ENCODE results near the gene TMEM132E.

DNA sequence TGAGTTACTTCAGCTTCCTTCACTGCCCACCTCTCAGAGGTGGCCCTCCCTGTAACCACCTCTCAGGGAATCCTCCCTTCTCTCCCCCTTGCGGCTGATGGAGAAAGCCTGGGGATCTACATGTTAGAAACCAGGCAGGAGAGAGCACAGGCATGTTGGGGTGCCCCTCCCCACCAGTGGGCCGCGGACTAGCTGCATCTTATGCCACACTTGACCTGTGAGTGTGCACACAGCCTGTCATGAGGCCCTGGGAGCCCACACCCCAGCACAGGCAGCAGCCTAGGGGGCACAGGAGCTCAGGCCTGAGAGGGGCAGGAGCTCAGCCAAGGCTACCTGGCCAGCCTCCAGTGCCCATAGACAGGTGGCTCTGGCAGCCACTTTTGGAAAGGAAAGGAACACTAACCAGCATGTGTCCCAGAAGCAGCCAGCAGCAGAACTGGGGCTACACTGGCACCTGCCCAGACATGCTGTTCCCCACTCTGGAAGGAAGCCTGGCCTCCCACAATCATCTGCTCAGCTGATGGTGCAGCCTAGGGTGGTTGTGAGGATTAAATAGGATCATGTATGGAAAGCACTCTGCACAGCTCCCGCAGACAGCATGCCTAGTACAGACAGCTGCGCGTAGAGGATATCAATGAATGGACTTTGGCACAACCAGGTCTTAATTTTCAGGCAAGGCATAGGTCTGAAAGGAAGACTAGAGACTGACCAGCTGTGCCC lies 60.5 kb downstream of the TMEM132E start:
- TF ChIP-seq ZNF70 (CRISPR knock-in tag; IDR thresholded peaks at IDR 0.05), result no peak
- TF ChIP-seq, protein P1, sequence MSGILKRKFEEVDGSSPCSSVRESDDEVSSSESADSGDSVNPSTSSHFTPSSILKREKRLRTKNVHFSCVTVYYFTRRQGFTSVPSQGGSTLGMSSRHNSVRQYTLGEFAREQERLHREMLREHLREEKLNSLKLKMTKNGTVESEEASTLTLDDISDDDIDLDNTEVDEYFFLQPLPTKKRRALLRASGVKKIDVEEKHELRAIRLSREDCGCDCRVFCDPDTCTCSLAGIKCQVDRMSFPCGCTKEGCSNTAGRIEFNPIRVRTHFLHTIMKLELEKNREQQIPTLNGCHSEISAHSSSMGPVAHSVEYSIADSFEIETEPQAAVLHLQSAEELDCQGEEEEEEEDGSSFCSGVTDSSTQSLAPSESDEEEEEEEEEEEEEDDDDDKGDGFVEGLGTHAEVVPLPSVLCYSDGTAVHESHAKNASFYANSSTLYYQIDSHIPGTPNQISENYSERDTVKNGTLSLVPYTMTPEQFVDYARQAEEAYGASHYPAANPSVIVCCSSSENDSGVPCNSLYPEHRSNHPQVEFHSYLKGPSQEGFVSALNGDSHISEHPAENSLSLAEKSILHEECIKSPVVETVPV (CRISPR knock-in tag; IDR thresholded peaks at IDR 0.05), result no peak
- no peak for TF ChIP-seq ARNTL (CRISPR knock-in tag; IDR thresholded peaks at IDR 0.05; ENCODE audit: borderline replicate concordance, low read depth)
- TF ChIP-seq, protein P2, sequence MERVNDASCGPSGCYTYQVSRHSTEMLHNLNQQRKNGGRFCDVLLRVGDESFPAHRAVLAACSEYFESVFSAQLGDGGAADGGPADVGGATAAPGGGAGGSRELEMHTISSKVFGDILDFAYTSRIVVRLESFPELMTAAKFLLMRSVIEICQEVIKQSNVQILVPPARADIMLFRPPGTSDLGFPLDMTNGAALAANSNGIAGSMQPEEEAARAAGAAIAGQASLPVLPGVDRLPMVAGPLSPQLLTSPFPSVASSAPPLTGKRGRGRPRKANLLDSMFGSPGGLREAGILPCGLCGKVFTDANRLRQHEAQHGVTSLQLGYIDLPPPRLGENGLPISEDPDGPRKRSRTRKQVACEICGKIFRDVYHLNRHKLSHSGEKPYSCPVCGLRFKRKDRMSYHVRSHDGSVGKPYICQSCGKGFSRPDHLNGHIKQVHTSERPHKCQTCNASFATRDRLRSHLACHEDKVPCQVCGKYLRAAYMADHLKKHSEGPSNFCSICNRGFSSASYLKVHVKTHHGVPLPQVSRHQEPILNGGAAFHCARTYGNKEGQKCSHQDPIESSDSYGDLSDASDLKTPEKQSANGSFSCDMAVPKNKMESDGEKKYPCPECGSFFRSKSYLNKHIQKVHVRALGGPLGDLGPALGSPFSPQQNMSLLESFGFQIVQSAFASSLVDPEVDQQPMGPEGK (CRISPR knock-in tag; IDR thresholded peaks at IDR 0.05; ENCODE audit: borderline replicate concordance), result no peak
- TF ChIP-seq ZFP30 (CRISPR knock-in tag; IDR thresholded peaks at IDR 0.05), result no peak
- TF ChIP-seq, protein P3, sequence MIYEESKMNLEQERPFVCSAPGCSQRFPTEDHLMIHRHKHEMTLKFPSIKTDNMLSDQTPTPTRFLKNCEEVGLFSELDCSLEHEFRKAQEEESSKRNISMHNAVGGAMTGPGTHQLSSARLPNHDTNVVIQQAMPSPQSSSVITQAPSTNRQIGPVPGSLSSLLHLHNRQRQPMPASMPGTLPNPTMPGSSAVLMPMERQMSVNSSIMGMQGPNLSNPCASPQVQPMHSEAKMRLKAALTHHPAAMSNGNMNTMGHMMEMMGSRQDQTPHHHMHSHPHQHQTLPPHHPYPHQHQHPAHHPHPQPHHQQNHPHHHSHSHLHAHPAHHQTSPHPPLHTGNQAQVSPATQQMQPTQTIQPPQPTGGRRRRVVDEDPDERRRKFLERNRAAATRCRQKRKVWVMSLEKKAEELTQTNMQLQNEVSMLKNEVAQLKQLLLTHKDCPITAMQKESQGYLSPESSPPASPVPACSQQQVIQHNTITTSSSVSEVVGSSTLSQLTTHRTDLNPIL (CRISPR knock-in tag; IDR thresholded peaks at IDR 0.05; ENCODE audit: low read depth), result no peak
- no peak for TF ChIP-seq RARB (CRISPR knock-in tag; IDR thresholded peaks at IDR 0.05)
- no peak for TF ChIP-seq ISL1 (CRISPR knock-in tag; IDR thresholded peaks at IDR 0.05)
- TF ChIP-seq OSR1 (CRISPR knock-in tag; IDR thresholded peaks at IDR 0.05), result no peak
- no peak for TF ChIP-seq TCF4 (CRISPR knock-in tag; IDR thresholded peaks at IDR 0.05; ENCODE audit: borderline replicate concordance)
- no peak for TF ChIP-seq ESRRG (CRISPR knock-in tag; IDR thresholded peaks at IDR 0.05)
- no peak for TF ChIP-seq TOX (CRISPR knock-in tag; IDR thresholded peaks at IDR 0.05; ENCODE audit: borderline replicate concordance)
- no peak for TF ChIP-seq ZFP3 (CRISPR knock-in tag; IDR thresholded peaks at IDR 0.05)
- TF ChIP-seq GLIS3 (CRISPR knock-in tag; IDR thresholded peaks at IDR 0.05), result no peak

All from SK-N-SH treated with all-trans-retinoic acid at 6 μM for 48 hours (cell line).